AG10803 (cell line): ENCODE measurements around the gene CPEB3.
"Not testable (repeated sequence)": the region's sequence is repeated elsewhere in the genome, so short reads cannot be mapped to it uniquely, and the experiment has no call there.

Experiments
- DNase-seq: peaks from one replicate; pipeline ENCODE4 v3.0.0; 2010; ENCODE audit warnings: low read depth
- H3K4me3 ChIP-seq: 2 replicates; pipeline ENCODE4 v1.5.1; 2011; ENCODE audit warnings: mild to moderate bottlenecking, low read length, control low read depth
- TF ChIP-seq, protein P1 (sequence below): conservative IDR thresholded peaks from 2 replicates; pipeline ENCODE4 v1.5.1; 2011; ENCODE audit warnings: mild to moderate bottlenecking, low read length, control low read depth, inconsistent platforms

The CPEB3 gene

DNA sequence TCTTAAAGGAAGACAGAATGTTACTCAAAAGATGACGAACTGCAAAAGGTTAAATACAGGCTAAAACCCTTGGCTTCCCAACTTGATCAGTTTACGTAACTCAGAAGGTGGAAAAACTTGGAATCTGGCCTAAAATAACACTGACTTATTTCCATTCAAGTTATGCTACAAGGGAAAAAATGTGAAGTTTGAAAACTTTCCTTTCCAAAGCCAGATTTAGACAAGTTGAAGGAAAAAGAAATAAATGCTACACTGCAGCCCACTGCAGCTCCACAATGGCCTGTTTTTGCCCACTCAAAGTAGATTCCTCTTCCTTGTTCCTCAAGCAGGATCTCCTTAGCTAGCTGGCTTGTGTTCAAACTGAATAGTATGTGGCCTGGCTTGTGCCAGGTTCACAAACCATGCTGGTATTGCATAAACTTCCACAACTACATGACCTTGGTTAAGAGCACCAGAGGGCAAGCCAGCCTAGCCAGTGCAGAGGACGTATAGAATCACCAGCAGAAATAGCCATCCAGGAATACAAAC is 166.2 kb downstream of the CPEB3 start:
- TF ChIP-seq, protein P1, sequence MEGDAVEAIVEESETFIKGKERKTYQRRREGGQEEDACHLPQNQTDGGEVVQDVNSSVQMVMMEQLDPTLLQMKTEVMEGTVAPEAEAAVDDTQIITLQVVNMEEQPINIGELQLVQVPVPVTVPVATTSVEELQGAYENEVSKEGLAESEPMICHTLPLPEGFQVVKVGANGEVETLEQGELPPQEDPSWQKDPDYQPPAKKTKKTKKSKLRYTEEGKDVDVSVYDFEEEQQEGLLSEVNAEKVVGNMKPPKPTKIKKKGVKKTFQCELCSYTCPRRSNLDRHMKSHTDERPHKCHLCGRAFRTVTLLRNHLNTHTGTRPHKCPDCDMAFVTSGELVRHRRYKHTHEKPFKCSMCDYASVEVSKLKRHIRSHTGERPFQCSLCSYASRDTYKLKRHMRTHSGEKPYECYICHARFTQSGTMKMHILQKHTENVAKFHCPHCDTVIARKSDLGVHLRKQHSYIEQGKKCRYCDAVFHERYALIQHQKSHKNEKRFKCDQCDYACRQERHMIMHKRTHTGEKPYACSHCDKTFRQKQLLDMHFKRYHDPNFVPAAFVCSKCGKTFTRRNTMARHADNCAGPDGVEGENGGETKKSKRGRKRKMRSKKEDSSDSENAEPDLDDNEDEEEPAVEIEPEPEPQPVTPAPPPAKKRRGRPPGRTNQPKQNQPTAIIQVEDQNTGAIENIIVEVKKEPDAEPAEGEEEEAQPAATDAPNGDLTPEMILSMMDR = no peak
- no peak overlapping the region for H3K4me3 ChIP-seq
- DNase-seq = peak; percentile 63

DNA sequence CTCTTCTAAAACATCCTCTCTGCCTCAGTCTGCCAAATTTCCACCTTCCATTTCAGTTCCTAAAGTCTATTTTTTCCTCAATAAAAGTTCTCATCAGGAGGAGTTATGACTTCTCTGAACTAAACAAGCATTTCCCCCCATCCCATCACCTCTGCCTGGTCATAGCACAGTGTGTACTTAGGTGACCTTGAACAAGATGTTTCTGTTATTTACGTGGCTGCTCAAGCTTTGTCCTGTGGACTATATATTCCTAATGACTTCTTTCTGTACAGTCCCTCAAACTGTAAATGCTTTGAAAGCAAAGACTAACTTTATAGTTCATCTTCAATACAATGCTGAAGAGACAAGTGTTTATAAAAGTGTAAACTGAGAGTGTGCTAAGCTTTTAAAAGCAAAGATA is 166.9 kb downstream of the CPEB3 start:
- H3K4me3 ChIP-seq = no peak overlapping the region
- no peak for DNase-seq
- TF ChIP-seq, protein P1 = no peak

DNA sequence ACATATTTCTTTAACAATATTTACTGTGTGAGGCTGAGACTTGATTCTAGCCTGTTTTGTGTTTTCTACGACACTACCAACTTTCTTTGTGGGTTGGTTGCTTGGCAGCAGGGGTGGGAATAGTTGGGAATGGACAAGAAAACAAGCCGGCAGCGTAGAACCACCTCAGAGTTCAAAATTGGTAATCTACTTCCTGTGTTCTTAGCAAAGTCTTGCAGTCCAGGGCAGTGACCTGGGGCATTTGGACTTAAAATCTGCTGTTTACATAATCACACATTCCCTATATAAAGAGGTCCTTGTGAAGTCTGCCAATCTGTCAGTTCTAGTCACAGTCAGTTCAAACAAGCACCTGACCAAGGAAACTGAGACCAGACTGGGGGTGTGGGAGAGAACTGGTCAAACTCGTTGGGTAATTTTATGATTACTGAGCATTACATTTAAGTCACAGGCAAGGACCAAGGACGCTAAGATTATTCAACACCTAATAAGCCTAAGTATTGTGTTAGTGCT is 167.9 kb downstream of the CPEB3 start:
- no peak for DNase-seq
- TF ChIP-seq, protein P1 = no peak
- no peak overlapping the region for H3K4me3 ChIP-seq

DNA sequence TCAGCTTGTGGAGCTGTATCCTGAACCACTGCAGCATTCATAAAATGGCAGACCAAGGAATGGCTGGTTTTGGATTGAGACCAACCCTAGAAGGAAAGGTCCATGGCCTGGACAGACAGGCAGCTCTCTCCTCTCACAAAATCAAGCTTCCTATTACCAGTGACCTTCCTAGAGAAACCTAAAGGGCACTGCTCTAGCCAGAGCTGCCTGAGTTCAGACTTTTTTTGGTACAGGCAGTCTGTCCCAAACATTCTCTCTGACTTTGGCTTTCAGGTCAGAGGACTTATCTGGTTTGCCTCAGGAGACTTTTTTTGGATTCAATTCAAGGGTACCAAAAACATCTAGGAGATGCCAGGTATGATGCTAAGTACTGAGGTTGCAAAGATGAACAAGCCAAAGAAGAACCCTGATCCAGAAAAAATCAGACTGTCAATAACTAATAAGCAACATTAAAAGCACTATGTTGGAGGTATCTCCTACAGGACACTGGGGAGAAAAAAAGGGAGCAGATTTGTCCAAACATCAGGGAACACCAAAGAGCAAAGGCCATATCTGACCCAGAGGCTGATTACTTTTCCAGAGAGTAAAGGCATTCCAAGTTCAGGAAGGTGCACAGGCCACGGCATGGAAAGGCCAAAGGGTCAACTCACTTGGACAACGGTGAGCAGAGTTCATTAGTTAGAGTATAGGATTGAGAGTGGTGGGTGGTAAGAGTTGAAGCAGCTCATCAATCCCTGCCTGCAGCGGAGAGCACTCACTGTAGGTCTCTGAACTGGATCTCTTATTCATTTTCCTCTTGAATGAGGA is 169.0 kb downstream of the CPEB3 start:
- H3K4me3 ChIP-seq = no peak overlapping the region
- TF ChIP-seq, protein P1 = no peak
- DNase-seq = no peak

DNA sequence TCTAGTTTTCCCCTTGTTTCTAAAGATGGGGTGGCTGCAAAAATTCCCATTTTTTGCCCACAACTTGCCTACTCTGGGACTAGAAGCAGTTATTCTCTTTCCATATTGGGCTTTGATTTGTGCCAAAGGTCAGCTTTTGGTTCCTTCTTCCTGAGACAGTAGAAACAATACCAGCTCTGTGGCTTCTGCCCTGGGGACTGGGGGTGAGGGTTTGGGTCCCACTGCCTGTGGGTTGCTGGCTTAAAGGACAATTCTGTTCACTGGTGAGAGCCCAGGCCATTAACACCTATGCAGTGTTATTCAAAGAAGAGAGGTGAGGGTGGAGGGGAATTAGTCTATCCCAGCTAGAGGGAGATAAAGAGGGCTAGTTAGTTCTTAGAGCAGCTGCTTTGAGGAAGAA is 171.5 kb downstream of the CPEB3 start:
- TF ChIP-seq, protein P1 = no peak
- H3K4me3 ChIP-seq = no peak overlapping the region
- no peak for DNase-seq

DNA sequence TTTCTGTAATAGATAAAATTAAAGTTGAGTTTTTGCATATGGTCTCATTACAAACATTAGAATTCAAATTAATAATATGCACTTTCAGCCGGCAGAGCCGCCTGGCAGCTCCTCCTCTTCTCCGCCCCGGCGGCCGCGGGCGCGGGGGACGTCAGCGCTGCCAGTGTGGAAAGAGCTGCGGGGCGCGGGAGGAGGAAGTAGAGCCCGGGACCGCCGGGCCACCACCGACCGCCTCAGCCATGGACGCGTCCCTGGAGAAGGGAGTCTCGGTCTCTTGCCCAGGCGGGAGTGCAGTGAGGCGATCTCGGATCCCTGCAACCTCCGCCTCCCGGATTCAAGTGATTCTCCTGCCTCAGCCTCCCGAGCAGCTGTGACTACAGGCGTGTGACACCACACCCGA is 176.0 kb downstream of the CPEB3 start:
- H3K4me3 ChIP-seq, DNase-seq: not testable (repeated sequence)

DNA sequence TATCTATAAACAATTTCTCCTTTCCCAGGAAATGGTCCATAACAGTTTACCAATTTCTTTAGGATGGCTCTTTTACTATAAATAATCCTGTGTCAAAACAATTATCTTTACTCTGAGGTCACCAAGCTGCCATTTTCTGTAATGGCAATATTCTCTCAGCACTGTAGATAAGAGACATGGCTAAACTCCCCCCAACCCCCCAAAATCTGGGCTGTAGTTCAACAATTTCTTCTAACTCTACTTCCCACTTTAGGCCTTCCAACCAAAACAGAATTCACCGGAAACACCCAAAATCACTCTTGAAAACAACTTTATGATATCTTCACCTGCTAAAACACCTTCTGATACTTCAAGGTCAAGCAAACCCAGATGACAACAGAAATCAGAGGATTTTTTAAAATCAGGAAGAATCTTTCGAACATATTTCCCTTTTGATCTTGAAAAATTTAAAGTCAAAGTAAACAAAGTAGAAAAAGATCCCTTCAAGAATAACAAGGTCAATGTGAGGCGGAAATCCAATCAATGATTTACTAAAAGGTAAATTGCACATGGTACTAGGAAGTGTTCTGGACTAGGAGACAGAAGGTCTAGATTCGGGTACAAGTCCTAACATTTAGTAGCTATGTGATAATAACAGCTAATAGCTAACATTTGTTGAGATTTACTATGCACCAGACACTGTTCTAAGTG is 176.8 kb downstream of the CPEB3 start:
- no peak overlapping the region for H3K4me3 ChIP-seq
- TF ChIP-seq, protein P1 = no peak
- no peak for DNase-seq
